Prostate gland (tissue), 2 donors: ENCODE results near the gene GAGE12E.
"Not testable (repeated sequence)": the region's sequence is repeated elsewhere in the genome, so short reads cannot be mapped to it uniquely, and the experiment has no call there.

Source experiments
- POLR2A ChIP-seq: fragments of 450-650 bp; IDR thresholded peaks from one replicate; pipeline ENCODE4 v1.6.1; 2016; ENCODE audit warnings: antibody characterized with exemption, mild to moderate bottlenecking
- POLR2AphosphoS5 ChIP-seq: sonication (generic); formaldehyde crosslinking; IDR thresholded peaks from one replicate; pipeline ENCODE4 v1.6.1; 2017; ENCODE audit warnings: antibody characterized with exemption
- TF ChIP-seq, protein P1 (sequence below), 4 experiments: fragments of 200-600 bp in 2 of 4; fragments of 450-650 bp in 2 of 4; sonication (generic) in 2 of 4; IDR thresholded peaks; 1 replicate in 3 of 4; 2 replicates in 1 of 4; pipeline ENCODE4 v1.5.1; 2016 to 2019; ENCODE audit warnings: antibody characterized with exemption in 4 of 4, mild to moderate bottlenecking in 2 of 4, moderate library complexity in 2 of 4

GRCh38 chrX:49570100-49570499, 19.0 kb downstream of the GAGE12E start, which contains the start of gene GAGE12G:
- TF ChIP-seq, protein P1, sequence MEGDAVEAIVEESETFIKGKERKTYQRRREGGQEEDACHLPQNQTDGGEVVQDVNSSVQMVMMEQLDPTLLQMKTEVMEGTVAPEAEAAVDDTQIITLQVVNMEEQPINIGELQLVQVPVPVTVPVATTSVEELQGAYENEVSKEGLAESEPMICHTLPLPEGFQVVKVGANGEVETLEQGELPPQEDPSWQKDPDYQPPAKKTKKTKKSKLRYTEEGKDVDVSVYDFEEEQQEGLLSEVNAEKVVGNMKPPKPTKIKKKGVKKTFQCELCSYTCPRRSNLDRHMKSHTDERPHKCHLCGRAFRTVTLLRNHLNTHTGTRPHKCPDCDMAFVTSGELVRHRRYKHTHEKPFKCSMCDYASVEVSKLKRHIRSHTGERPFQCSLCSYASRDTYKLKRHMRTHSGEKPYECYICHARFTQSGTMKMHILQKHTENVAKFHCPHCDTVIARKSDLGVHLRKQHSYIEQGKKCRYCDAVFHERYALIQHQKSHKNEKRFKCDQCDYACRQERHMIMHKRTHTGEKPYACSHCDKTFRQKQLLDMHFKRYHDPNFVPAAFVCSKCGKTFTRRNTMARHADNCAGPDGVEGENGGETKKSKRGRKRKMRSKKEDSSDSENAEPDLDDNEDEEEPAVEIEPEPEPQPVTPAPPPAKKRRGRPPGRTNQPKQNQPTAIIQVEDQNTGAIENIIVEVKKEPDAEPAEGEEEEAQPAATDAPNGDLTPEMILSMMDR (IDR thresholded peaks at IDR 0.05), result not testable (repeated sequence)
- not testable (repeated sequence) for TF ChIP-seq POLR2AphosphoS5, POLR2A
